WTC11 (cell line): Measurements from ENCODE around the gene SCN8A. TPM values are rescaled to one million over a fixed set of nuclear protein-coding genes. Genes with fewer than 3 reads are reported as not detected.

Source experiments
- ATAC-seq: fragments of 200-7000 bp; cut with Tn5 transposase; 2 replicates; pipeline ENCODE4 v1.10.0; 2021; ENCODE audit warnings: mild to moderate bottlenecking, moderate library complexity
- CTCF ChIA-PET: fragments of 300-600 bp; sonication (Branson Sonifier 250); formaldehyde crosslinking; loops from one replicate; lab custom pipeline; 2021; ENCODE audit warnings: antibody characterized with exemption; lab: Charles Lee
- POLR2A ChIA-PET: fragments of 350-600 bp; sonication (Branson Sonifier 250); formaldehyde crosslinking; loops from one replicate; lab custom pipeline; 2021; ENCODE audit warnings: antibody characterized with exemption; lab: Charles Lee
- DNase-seq: peaks from one replicate; pipeline ENCODE4 v3.0.0; 2021; ENCODE audit warnings: low spot score
- H3K27ac Mint-ChIP-seq: 2 replicates; pipeline ENCODE4 v1.8.0; 2021; ENCODE audit warnings: mixed read lengths
- H3K27me3 Mint-ChIP-seq: 2 replicates; pipeline ENCODE4 v1.8.0; 2021; ENCODE audit warnings: low read depth, mild to moderate bottlenecking, moderate library complexity, mixed read lengths
- H3K36me3 Mint-ChIP-seq: 2 replicates; pipeline ENCODE4 v1.8.0; 2021; ENCODE audit warnings: mixed read lengths
- H3K4me1 Mint-ChIP-seq: 2 replicates; pipeline ENCODE4 v1.8.0; 2022; ENCODE audit warnings: mixed read lengths
- H3K4me3 Mint-ChIP-seq: 2 replicates; pipeline ENCODE4 v1.8.0; 2021; ENCODE audit warnings: mild to moderate bottlenecking, moderate library complexity, mixed read lengths
- H3K9me3 Mint-ChIP-seq: 2 replicates; pipeline ENCODE4 v1.8.0; 2021; ENCODE audit warnings: mixed read lengths
- ATF6 ChIP-seq: sonication (generic); formaldehyde crosslinking; IDR thresholded peaks from 2 replicates; pipeline ENCODE4 v1.8.1; 2023; ENCODE audit warnings: mild to moderate bottlenecking, missing genetic modification reagents
- CREM ChIP-seq: sonication (generic); formaldehyde crosslinking; IDR thresholded peaks from 2 replicates; pipeline ENCODE4 v1.8.1; 2022; ENCODE audit warnings: mild to moderate bottlenecking, missing genetic modification reagents, moderate library complexity
- CTCF ChIP-seq: fragments of 200-600 bp; IDR thresholded peaks from 2 replicates; pipeline ENCODE4 v1.8.0; 2022; ENCODE audit warnings: antibody characterized with exemption
- E2F1 ChIP-seq: sonication (generic); formaldehyde crosslinking; IDR thresholded peaks from 2 replicates; pipeline ENCODE4 v1.8.0; 2022; ENCODE audit warnings: mild to moderate bottlenecking, missing genetic modification reagents
- EMX1 ChIP-seq: fragments of 250-450 bp; sonication (Bioruptor Pico); IDR thresholded peaks from 2 replicates; pipeline ENCODE4 v1.8.0; 2021; ENCODE audit warnings: mild to moderate bottlenecking
- ERG ChIP-seq: fragments of 250-450 bp; sonication (Bioruptor Pico); IDR thresholded peaks from 2 replicates; pipeline ENCODE4 v1.8.0; 2021; ENCODE audit warnings: mild to moderate bottlenecking
- ESRRA ChIP-seq: sonication (generic); formaldehyde crosslinking; IDR thresholded peaks from 2 replicates; pipeline ENCODE4 v1.8.1; 2022; ENCODE audit warnings: mild to moderate bottlenecking, missing genetic modification reagents, borderline replicate concordance
- FOXJ3 ChIP-seq: sonication (generic); formaldehyde crosslinking; IDR thresholded peaks from 2 replicates; pipeline ENCODE4 v1.9.0; 2021; ENCODE audit warnings: missing genetic modification reagents, mild to moderate bottlenecking, borderline replicate concordance
- GRHL2 ChIP-seq: fragments of 250-450 bp; sonication (Bioruptor Pico); IDR thresholded peaks from 2 replicates; pipeline ENCODE4 v1.8.0; 2022; ENCODE audit warnings: mild to moderate bottlenecking, moderate library complexity; ENCODE audit not compliant: insufficient replicate concordance, severe bottlenecking
- IRF2 ChIP-seq: sonication (generic); formaldehyde crosslinking; IDR thresholded peaks from 2 replicates; pipeline ENCODE4 v1.8.0; 2022; ENCODE audit warnings: low read depth, missing genetic modification reagents, borderline replicate concordance
- MAX ChIP-seq: sonication (generic); formaldehyde crosslinking; IDR thresholded peaks from 2 replicates; pipeline ENCODE4 v1.8.0; 2022; ENCODE audit warnings: mild to moderate bottlenecking, missing genetic modification reagents
- NR3C1 ChIP-seq: sonication (generic); formaldehyde crosslinking; conservative IDR thresholded peaks from 2 replicates; pipeline ENCODE4 v1.8.1; 2023; ENCODE audit warnings: low read depth, mild to moderate bottlenecking, missing genetic modification reagents
- PRRX2 ChIP-seq: fragments of 250-450 bp; sonication (Bioruptor Pico); IDR thresholded peaks from 2 replicates; pipeline ENCODE4 v1.8.0; 2021; ENCODE audit warnings: mild to moderate bottlenecking
- RORB ChIP-seq: fragments of 250-450 bp; sonication (Bioruptor Pico); IDR thresholded peaks from 2 replicates; pipeline ENCODE4 v1.9.0; 2021; ENCODE audit warnings: mild to moderate bottlenecking
- SOX15 ChIP-seq: fragments of 250-450 bp; sonication (Bioruptor Pico); IDR thresholded peaks from 2 replicates; pipeline ENCODE4 v1.9.0; 2021; ENCODE audit warnings: mild to moderate bottlenecking
- TEAD1 ChIP-seq: sonication (generic); formaldehyde crosslinking; IDR thresholded peaks from 2 replicates; pipeline ENCODE4 v1.8.0; 2022; ENCODE audit warnings: mild to moderate bottlenecking, missing genetic modification reagents
- USF2 ChIP-seq: sonication (generic); formaldehyde crosslinking; IDR thresholded peaks from 2 replicates; pipeline ENCODE4 v1.8.1; 2023; ENCODE audit warnings: mild to moderate bottlenecking, missing genetic modification reagents, moderate library complexity
- ZBTB21 ChIP-seq: sonication (generic); formaldehyde crosslinking; IDR thresholded peaks from 2 replicates; pipeline ENCODE4 v1.8.1; 2023; ENCODE audit warnings: mild to moderate bottlenecking, missing genetic modification reagents, borderline replicate concordance
- ZNF121 ChIP-seq: sonication (generic); formaldehyde crosslinking; IDR thresholded peaks from 2 replicates; pipeline ENCODE4 v1.8.0; 2023; ENCODE audit warnings: missing genetic modification reagents
- ZNF219 ChIP-seq: sonication (generic); formaldehyde crosslinking; IDR thresholded peaks from 2 replicates; pipeline ENCODE4 v1.8.0; 2023; ENCODE audit warnings: missing genetic modification reagents, mild to moderate bottlenecking, borderline replicate concordance
- ZNF416 ChIP-seq: fragments of 250-450 bp; sonication (Bioruptor Pico); IDR thresholded peaks from 2 replicates; pipeline ENCODE4 v1.9.0; 2021; ENCODE audit warnings: mild to moderate bottlenecking, inconsistent platforms
- total RNA-seq: library from RNA; stranded (reverse); gene quantifications from 3 replicates; pipeline ENCODE4 v1.2.3, GENCODE V29; 2021

Gene SCN8A
- total RNA-seq, 1 experiment from 2014 or later = 14.4 TPM

- no peak for TF ChIP-seq ERG (CRISPR knock-in tag)
- no peak for TF ChIP-seq MAX (CRISPR knock-in tag)
- TF ChIP-seq FOXJ3 (CRISPR knock-in tag) = no peak
Measured at GRCh38 chr12:51686727-51687126, 95.7 kb downstream of the SCN8A start (continued).

- ATAC-seq (no peak), DNase-seq (no peak)
- H3K27me3 Mint-ChIP-seq = no peaks in the 10 kb centered on the region
- ChIA-PET POLR2A (no interaction called here), CTCF (interaction anchor here (0.7 kb wide), 1 partner anchor 236 kb away, joined by 3 read pairs; no protein-coding TSS in a partner anchor)
- no peak for TF ChIP-seq EMX1 (CRISPR knock-in tag)
- no peaks in the 10 kb centered on the region for H3K36me3 Mint-ChIP-seq
- peaks cover 25% of the 10 kb centered on the region for H3K4me1 Mint-ChIP-seq
- no peaks in the 10 kb centered on the region for H3K9me3 Mint-ChIP-seq
- peak overlapping the region; percentile 51 for H3K27ac Mint-ChIP-seq
- no peak overlapping the region for H3K4me3 Mint-ChIP-seq
Measured at GRCh38 chr12:51687177-51687576, 96.1 kb downstream of the SCN8A start.

GRCh38 chr12:51687614-51688013, 96.6 kb downstream of the SCN8A start:
- peaks cover 25% of the 10 kb centered on the region for H3K4me1 Mint-ChIP-seq
- ChIA-PET POLR2A (no interaction called here), CTCF (interaction anchor here (1.1 kb wide), 1 partner anchor 188 kb away, joined by 3 read pairs; no protein-coding TSS in a partner anchor)
- no peak overlapping the region for H3K4me3 Mint-ChIP-seq
- ATAC-seq (no peak), DNase-seq (no peak)
- no peaks in the 10 kb centered on the region for H3K27me3 Mint-ChIP-seq
- TF ChIP-seq RORB = no peak
- TF ChIP-seq USF2 (CRISPR knock-in tag) = no peak
- no peak for TF ChIP-seq CTCF
- TF ChIP-seq ZNF121 (CRISPR knock-in tag) = no peak
- TF ChIP-seq PRRX2 (CRISPR knock-in tag) = no peak
- TF ChIP-seq ZNF416 (CRISPR knock-in tag) = no peak
- H3K27ac Mint-ChIP-seq = peak overlapping the region; percentile 14; the same call in 1 of the 2 replicates
- no peaks in the 10 kb centered on the region for H3K36me3 Mint-ChIP-seq
- no peaks in the 10 kb centered on the region for H3K9me3 Mint-ChIP-seq

GRCh38 chr12:51689983-51690382, 99.0 kb downstream of the SCN8A start:
- Mint-ChIP-seq H3K9me3 (no peaks in the 10 kb centered on the region), H3K27ac (no peak overlapping the region), H3K4me3 (no peak overlapping the region), H3K36me3 (no peaks in the 10 kb centered on the region), H3K4me1 (peaks cover 15% of the 10 kb centered on the region), H3K27me3 (no peaks in the 10 kb centered on the region)
- no peak for DNase-seq
- ChIA-PET POLR2A (no interaction called here), CTCF (no interaction called here)
- no peak for ATAC-seq
- TF ChIP-seq CREM (no peak), ESRRA (CRISPR knock-in tag) (no peak), GRHL2 (CRISPR knock-in tag) (no peak), FOXJ3 (CRISPR knock-in tag) (no peak), NR3C1 (CRISPR knock-in tag) (no peak), ATF6 (CRISPR knock-in tag) (no peak), ZNF219 (CRISPR knock-in tag) (no peak), SOX15 (CRISPR knock-in tag) (no peak), TEAD1 (no peak), IRF2 (CRISPR knock-in tag) (no peak), ZBTB21 (CRISPR knock-in tag) (no peak), ZNF416 (CRISPR knock-in tag) (no peak), E2F1 (CRISPR knock-in tag) (no peak)
